ENCODE results near the gene ABCD3. TPM values are rescaled to one million over a fixed set of nuclear protein-coding genes. Genes with fewer than 3 reads are reported as not detected.
A peak's percentile ranks its signal among the peaks of the same experiment; 100 is the strongest.
"Not testable (repeated sequence)": the region's sequence is repeated elsewhere in the genome, so short reads cannot be mapped to it uniquely, and the experiment has no call there.

ABCD3 gene
- total and polyA plus RNA-seq, 8 donors, result 42.7 to 66.1 (median 49.3) TPM

- intact Hi-C loops (cut with DNase I), result no loop called here
- H3K4me3 ChIP-seq, result no peak overlapping the region
- no peak for ATAC-seq
- no peak overlapping the region for H3K27ac ChIP-seq
- peaks cover 0 to 71% of the 10 kb centered on the region in 2 donors for H3K4me1 ChIP-seq
- no peak for DNase-seq
- no peaks in the 10 kb centered on the region for H3K9me3 ChIP-seq
- TF ChIP-seq CTCF (IDR thresholded peaks at IDR 0.05), result no peak
- H3K27me3 ChIP-seq, result no peaks in the 10 kb centered on the region
- H3K36me3 ChIP-seq, result no peaks in the 10 kb centered on the region
Observed at GRCh38 chr1:94422115-94422820, 4.1 kb downstream of the ABCD3 start.

GRCh38 chr1:94425821-94426484 lies 7.8 kb downstream of the ABCD3 start:
- Histone ChIP-seq H3K4me3 (no peak overlapping the region), H3K27ac (peak overlapping the region; percentile 37 to 45)
- intact Hi-C loops (cut with DNase I), result no loop called here

GRCh38 chr1:94426485-94426870 lies 8.3 kb downstream of the ABCD3 start:
- H3K4me1 ChIP-seq, result peaks cover 0 to 46% of the 10 kb centered on the region in 2 donors
- intact Hi-C loops (cut with DNase I); H3K9me3 ChIP-seq; H3K27me3 ChIP-seq; H3K36me3 ChIP-seq; DNase-seq; ATAC-seq; H3K4me3 ChIP-seq: not testable (repeated sequence)
- H3K27ac ChIP-seq, result peak overlapping the region in 1 of 2 donors; percentile 37

More at GRCh38 chr1:94425821-94426484, 7.8 kb downstream of the ABCD3 start:
- Histone ChIP-seq H3K27me3 (no peaks in the 10 kb centered on the region), H3K4me1 (peaks cover 0 to 52% of the 10 kb centered on the region in 2 donors), H3K9me3 (no peaks in the 10 kb centered on the region), H3K36me3 (no peaks in the 10 kb centered on the region)
- DNase-seq, result no peak
- ATAC-seq, result peak; percentile 95
- no peak for TF ChIP-seq CTCF (IDR thresholded peaks at IDR 0.05)

- DNase-seq (no peak), ATAC-seq (no peak)
- peaks cover 0 to 32% of the 10 kb centered on the region in 2 donors for H3K4me1 ChIP-seq
- no peaks in the 10 kb centered on the region for H3K9me3 ChIP-seq
- H3K4me3 ChIP-seq, result no peak overlapping the region
- intact Hi-C loops (cut with DNase I), result no loop called here
- H3K27ac ChIP-seq, result no peak overlapping the region
- no peaks in the 10 kb centered on the region for H3K36me3 ChIP-seq
- no peak for TF ChIP-seq CTCF (IDR thresholded peaks at IDR 0.05)
- no peaks in the 10 kb centered on the region for H3K27me3 ChIP-seq
Observed at GRCh38 chr1:94428441-94428840, 10.3 kb downstream of the ABCD3 start.

GRCh38 chr1:94428927-94429528 lies 10.8 kb downstream of the ABCD3 start:
- peaks cover 0 to 30% of the 10 kb centered on the region in 2 donors for H3K4me1 ChIP-seq
- DNase-seq; H3K27ac ChIP-seq; H3K36me3 ChIP-seq; H3K27me3 ChIP-seq; ATAC-seq; intact Hi-C loops (cut with DNase I); H3K4me3 ChIP-seq; H3K9me3 ChIP-seq: not testable (repeated sequence)

GRCh38 chr1:94430066-94430465 lies 11.9 kb downstream of the ABCD3 start:
- H3K36me3 ChIP-seq; H3K4me3 ChIP-seq; intact Hi-C loops (cut with DNase I); H3K27ac ChIP-seq; H3K27me3 ChIP-seq; DNase-seq; H3K9me3 ChIP-seq; ATAC-seq: not testable (repeated sequence)
- H3K4me1 ChIP-seq, result peaks cover 0 to 24% of the 10 kb centered on the region in 2 donors
